Medulla oblongata (tissue), 1 donor: ENCODE results near the gene CRYGB.

Experiments
- DNase-seq: peaks from one replicate; pipeline ENCODE4 v3.0.0-alpha.2; 2015; ENCODE audit errors: extremely low spot score

Gene CRYGB, protein sequence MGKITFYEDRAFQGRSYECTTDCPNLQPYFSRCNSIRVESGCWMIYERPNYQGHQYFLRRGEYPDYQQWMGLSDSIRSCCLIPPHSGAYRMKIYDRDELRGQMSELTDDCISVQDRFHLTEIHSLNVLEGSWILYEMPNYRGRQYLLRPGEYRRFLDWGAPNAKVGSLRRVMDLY

DNA sequence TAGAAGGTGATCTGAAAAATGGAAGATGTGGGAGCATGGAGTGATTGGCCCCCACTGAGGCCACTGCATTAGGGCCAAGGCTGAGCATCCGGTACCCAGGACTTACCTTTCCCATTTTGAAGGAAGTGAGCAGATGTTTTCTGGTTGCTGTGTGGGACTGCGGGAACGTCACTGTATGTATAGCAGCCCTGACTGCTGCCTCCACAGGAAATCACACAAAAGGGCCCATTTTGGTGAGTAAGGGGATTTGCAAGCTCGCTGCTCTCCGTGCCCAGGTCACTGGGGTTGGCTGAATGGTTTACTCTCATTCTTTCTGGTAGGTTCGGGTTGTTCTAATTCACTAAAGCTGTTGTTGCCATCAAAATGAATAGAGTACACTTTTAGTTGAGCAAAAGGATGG is at the start of gene CRYGB:
CRYGB (minus strand) TSS at position 153 of the 400 bp plus-strand sequence; CDS start at position 115, 38 bp downstream.
- no peak for DNase-seq

DNA sequence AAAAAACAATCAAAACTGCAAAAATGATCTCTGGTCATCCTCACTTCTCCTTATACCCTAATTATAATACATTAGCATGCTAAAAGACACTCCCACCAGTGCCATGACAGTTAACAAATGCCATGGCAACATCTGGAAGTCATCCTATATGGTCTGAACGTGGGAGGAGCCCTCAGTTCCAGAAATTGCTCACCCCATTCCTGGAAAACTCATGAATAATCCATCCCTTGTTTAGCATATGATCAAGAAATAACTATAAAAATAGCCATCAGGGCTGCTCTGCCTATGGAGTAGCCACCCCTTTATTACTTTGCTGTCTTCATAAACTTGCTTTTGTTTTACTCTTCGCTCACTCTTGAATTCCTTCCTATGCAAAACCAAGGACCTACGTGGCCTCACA is 49.6 kb upstream of the CRYGB start:
- no peak for DNase-seq

DNA sequence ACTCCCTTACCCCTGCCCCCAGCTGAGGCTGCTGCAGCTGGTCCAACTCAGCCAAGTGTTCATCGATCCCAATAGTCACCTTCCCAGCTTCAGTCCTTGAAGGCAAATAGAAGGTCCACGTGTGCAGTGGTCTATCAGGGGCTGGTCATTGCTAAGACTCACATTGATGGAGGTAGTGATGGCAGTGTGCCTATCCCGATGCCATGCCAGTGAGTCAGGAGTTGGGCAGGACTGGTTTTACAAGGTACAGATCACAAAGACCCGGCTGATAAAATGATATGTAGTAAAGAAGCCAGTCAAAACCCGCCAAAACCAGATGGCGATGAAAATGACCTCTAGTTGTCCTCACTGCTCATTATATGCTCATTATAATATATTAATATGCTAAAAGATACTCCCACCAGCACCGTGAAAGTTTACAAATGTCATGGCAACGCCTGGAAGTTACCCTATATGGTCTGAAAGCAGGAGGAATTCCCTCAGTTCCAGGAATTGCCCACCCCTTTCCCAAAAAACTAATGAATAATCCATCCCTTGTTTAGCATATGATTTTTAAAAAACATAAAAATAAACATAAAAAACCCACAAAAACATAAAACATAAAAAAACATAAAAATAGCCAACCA is 46.8 kb upstream of the CRYGB start:
- DNase-seq: no peak

DNA sequence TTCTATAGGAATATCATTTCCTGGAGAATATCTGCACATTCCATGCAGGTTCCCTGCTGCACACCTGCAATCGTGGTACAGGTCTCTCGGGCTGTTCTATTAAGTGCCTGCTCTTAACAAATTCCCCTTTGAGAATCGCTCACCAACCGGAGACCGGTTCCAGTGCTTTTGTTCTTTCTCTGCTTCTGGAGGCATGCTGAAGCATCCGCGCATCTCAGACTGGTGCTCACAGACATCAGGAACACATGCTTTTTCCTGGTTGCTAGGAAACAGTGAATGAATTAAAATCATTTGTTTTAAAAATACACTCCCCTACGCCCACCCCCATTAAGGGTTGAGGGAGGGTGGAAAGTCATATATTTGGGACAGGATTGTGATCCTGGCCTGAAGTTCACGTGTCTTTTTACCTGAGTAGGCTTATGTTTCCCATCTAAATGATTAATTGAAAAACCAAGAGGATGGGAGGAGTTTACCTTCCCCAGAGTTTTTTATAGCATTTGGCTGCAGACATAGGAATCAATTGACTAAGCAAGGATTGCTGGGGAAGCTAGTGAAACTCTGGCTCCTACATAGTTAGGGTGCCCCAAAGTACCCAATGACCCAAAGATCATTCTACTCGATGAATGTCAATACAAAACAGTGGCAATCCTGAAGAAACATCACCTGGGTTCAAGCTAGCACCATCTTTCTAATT is 44.0 kb upstream of the CRYGB start, which contains the start of gene C2orf80:
C2orf80 (minus strand) TSS at position 221 of the 694 bp plus-strand sequence. CDS start 3,044 bp downstream, outside the sequence.
- no peak for DNase-seq

DNA sequence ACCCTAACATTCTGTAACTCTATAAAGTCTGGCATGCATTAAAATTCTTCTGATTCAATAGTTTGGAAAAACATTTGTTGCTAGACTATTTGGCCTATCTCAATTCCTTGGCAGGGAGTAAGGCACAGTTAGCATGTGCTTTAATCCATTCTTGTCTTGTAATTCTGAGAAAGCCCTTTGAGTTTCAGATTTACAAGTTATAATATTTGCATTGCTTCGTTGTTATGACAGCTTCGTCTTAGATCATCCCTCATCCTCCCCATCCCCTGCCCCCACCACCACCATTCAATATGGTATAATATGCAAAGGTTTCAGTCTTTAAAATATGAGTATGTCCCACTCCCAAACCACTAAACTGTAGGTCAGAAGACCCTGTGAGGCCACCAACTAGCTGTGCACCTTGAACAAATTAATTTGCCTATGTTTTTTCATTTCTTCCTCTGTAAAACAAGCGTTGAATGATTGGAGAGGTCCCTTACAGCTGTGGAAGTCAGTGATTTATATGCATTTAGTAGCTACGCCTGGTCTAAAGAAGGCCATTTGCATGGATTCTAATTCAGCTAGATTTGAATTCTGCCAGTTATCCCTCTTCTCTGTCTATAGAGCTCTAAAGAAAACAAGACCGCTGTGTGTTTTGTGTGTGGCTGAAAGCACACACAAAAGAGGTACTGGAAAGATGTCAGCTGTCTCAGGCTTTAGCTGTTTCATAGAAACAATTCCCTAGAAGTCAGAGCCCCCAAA is 43.3 kb upstream of the CRYGB start:
- no peak for DNase-seq

DNA sequence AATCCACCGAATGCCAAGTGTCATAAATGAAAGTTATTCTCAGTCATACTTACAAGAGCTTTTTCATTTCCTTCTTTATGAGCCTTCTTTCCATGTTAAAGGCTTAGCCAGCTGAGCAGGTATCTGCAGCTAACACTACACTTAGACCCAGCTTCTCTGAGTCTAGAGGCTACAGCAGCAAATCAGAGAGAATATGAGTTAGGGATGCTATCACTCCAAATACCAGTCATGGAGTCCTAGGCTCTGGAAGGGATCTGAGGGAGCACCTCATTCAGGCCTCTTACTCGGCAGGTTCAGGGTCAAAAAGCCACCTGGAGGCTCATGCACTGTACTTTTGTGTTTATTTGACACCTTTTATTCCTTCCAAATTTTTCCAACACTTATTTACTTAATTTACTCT is 40.9 kb upstream of the CRYGB start:
- no peak for DNase-seq

DNA sequence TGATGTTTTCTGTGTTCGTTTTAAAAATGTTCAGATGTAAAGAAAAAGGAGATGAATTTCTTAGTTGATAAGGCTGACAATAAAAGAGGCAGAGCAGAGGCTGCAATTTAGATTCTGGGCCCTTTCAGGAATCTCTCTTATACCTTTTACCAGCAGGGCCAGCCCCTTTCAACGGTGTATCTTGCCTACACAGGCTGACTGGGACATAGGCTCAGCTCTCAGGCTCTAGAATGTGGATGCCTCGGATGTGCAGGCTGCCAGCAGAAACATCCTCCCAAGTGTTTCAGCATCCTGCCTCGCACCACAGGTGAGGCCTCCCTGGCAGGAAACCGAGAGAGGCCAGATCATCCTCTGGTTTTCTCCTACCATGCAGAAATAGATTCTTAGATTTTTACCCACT is 40.5 kb upstream of the CRYGB start:
- DNase-seq: no peak

DNA sequence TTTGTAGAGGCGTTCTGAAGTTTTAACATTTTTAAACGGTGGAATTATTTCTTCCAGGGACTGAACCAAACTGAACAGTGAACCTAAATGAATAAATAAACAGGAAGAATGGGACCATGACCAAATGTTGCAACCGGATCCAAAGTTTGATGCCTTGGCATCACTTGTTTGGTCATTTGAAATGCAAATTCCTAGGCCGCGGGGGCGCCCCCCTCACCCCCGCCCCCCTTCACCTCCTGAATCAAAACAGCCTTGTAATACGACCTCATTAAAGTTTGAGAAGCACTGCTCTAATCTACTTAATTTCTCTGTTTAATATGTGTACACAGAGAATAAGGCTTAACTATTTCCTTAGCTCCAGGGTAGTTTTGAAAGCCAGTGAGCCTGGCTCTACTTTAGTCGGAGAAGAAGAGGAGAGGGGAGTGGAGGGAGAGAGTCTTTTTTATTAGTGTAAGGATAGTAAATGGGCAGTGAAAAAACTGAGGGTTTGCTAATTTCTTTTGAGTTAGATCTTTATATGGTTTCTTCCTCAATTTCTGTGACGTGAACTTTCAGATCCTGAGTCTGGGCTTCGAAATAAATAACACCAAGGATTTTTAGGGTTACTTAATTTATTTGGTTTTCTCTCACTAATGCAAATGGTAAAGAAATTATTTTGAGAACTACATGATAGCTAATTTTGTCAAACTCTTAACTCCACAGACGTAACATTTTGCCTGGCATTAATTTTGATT is 38.2 kb upstream of the CRYGB start:
- DNase-seq: no peak

DNA sequence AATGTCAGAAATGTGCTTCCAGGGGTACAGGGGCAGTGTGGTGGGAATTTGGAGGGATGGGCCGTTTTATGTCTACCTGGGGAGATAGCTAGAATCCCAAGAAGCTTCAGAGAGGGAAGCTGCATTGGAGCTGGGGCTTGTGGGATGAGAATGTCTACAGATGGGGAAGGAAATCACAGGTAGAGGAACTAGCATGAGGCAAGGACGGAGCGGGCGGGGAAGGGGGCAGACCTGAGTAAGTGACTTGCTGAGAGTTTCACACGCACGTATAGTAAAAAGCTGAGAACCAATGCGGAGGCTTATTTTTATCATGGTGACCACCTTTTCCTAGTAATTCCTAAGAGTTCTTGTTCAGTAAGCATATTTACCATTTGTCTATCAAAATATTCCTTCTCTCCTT is 37.6 kb upstream of the CRYGB start:
- no peak for DNase-seq

DNA sequence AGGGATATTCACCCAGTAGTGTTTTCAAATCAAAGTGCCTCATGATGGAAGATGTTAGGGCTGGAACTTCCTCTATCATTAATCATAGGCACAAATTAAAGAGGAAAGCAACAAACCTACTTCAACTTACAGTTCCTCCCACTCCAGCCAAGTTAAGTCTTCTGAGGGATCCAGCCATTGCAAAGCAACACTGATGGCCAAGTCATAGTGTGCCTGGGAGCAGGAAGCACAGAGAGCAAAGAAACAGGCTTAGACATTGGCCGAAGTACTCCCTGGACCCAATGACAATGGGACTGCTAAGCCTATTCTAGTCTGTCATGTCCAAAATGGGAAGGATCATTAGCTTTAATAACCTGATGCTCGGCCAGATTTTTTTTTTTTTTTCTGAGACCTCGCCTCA is 36.9 kb upstream of the CRYGB start:
- no peak for DNase-seq

DNA sequence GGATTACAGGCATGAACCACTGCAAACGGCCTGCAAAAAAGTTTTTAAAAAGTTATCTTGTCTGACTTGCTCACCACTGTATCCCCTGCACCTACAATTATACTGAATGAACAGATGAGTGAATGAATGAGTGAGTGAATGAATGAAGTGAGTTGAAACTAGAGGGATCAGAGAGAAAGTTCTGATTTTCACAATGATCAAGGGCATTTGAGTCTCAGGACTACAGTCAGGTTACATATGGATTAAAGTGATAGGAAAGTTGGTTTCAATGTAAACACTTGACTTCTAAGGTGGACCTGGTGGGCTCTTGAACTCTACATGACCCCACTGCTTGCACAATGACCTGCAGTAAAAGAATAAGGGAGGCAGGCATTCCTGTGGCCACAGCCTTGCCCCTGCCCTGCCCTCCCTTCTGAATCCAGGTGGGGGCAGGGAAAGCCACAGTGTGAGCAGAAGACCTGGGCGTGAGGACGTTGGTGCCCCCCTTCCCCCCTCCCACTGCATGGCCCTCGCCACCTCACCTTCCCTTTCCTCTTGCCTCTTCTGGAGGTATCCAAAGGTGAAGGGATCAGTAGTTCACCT is 33.2 kb upstream of the CRYGB start:
- DNase-seq: no peak

DNA sequence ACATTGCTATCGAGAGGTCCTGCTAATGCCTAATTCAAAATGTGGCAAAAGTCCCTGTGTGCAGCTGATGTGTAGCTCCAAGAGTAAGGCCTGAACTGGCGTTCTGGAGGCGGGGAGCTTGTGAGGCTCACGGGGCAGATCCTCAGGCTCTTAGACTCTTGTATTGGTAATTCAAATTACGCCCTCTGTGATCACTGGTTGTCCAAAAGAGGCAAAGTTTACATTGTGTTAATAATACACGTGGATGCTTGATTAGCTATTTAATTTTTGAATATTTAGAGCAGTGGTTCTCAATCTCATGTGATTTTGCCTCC is 29.8 kb upstream of the CRYGB start:
- DNase-seq: peak; percentile 44

DNA sequence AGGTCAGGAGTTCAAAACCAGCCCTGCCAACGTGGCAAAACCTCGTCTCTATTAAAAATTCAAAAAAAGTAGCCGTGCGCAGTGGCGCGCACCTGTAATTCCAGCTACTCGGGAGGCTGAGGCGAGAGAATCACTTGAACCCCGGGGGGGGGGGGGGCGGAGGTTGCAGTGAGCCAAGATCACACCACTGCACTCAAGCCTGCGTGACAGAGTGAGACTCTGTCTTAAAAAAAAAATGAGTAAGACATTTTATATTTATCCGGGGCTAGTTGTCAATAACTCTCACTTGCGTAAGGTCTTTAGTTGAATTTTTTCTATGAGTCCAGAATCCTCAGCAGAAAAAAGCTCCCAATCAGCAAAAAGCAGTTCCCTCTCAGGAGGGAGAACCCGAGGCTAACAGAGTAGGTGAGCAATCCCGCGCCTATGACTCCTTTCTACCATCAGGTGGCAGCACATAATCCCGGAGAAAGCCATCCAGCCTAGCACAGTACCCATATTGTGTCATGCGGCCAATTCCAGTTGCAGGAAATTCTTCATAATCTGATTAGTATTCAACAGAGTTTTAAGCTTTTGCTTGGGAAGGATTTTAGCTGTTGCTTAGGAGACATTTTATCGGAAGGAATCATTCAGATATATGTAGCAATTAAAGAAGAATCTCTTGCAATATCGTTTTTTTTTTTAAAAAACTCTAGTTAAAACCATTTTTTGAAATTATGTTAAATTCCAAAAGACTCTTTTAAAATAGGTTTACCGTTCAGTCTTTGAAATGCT is 29.3 kb upstream of the CRYGB start:
- peak; percentile 96 for DNase-seq

DNA sequence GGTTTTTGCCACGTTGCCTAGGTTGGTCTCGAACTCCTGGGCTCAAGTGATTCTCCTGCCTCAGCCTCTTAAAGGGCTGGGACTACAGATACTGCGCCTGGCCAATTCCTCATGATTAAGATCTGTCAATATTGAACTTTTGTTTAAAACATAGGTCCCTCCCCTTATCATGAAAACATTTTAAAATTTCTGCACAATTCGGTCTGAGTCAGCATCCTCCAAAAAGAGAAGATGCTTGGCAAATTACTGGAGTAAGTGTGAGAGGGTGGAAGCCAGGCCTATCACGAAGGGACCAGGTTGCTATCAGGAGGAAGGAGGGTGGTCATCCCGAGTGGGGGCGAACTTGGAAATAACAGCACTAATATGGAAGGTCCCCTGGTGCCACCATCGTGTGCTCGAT is 28.2 kb upstream of the CRYGB start:
- DNase-seq: no peak

DNA sequence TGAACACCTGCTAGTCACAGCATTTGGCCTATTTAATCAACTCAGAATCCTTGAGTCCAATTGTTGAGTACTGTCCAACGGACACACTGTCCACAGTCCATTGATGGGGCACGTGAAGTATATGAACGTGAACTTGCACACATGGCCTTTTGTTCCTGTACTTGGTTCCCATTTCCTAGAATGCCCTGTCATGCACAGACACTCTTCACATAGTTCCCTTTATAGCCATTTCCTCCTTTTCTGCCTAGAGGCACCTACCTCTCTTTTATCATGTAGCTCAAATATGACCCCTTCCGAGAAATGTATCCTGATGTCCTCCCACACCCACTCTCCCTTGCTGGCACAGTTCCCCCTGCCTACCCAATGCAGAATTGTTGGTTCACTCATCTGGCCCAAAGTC is 26.2 kb upstream of the CRYGB start:
- DNase-seq: peak; percentile 19

DNA sequence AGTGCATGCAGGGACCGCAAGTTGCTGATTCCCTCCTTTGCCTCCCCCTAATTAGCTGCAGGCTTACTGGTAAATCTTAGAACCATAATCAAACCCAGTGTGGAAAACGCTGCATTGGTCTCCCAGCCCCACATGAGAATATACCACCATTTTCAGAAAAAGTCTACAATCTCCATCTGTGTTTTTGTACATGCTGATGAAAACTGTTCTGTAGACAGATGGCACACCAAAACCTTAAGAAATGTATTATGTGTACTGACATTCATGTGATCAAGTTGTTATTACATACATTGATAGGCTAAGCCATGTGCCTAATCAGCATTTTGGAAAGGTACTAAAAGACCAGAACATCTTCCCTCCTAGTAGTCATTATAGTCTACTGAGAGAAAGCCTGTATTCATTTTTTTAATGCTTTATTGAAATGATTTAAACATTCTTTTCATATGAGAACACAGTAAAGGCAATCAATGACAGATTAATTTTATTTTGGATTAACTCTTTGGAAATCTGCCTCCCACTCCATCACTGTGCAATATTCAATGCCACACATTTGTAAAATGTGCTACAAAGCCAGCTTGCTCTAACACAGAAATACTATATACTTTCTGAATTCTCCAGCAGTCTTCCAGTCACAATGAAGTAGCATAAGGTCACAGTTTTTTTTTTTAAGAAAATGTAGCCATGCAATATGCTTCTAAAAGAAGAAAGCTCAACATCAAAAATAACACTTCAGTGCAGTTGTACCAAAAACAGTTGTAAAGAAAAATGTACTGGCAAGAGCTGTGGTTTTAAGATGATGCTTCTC is 19.2 kb upstream of the CRYGB start:
- no peak for DNase-seq

DNA sequence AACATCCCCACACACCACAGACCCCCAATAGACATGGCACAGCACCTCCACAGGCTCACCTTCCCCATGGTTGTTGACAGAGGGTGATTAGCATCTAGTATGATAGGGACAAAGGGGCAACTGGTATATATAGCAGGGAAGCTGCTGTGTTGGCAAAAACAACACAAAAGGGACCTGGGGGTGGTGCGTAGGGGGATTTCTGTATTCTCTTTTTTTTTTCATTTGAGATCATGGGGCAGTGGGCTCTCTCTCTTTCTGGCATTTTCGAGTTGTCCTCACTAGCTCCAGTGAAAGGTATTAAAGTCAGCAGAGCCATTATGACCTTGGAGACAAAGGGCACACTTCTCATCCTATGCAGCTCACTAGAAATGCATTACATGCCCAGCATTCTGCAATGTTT is 17.5 kb upstream of the CRYGB start, which contains the start of gene CRYGA:
CRYGA (minus strand) TSS at position 101 of the 400 bp plus-strand sequence; CDS start at position 68, 33 bp downstream.
- no peak for DNase-seq

DNA sequence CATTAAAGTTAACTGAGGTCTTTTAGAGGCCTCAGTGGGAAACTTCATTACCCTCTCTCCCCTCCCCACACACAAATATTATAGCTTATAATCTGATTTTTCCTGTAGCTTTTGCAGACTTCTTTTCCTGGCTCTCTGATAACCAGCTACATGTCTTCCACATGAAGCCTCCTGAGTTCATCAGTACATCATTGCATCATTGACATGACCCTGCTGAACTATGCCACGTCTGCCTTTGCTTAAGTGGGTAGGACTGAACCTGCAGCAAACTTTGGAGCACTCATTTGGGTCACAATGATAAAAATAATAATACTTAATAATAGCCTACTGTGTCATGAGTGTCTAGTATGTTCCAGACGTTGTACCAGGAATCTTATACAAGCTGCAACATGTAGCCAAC is 10.5 kb upstream of the CRYGB start:
- no peak for DNase-seq

DNA sequence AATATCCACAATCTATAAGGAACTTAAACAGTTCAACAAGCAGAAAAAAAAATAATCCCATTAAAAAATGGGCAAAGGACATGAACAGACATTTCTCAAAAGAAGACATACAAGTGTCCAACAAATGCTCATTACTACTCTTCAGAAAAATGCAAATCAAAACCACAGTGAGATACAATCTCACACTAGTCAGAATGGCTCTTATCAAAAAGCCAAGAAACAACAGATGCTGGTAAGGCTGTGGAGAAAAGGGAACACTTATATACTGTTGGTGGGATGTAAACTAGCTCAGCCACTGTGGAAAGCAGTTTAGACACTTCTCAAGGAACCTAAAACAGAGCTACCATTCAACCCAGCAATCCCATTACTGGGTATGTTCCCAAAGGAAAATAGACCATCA is 7.2 kb upstream of the CRYGB start:
- no peak for DNase-seq

DNA sequence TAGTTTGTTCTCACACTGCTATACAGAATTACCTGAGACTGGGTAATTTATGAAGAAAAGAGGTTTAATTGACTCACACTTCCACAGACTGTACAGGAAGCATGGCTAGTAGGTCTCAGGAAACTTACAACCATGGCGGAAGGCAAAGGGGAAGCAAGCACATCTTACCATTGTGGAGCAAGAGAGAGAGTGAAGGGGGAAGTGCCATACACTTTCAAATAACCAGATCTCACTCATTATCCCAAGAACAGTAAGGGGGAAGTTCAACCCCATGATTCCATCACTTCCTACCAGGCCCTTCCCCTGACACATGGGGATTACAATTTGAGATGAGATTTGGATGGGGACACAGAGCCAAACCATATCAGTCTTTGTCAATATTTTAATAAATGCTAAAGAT is 5.0 kb upstream of the CRYGB start:
- DNase-seq: no peak
